H9 (cell line): Measurements from ENCODE around the gene COPB1. TPM values are rescaled to one million over a fixed set of nuclear protein-coding genes. Genes with fewer than 3 reads are reported as not detected.

Experiments used
- DNase-seq: peaks from one replicate; pipeline ENCODE4 v3.0.0-alpha.2; 2017
- H2AFZ ChIP-seq: one replicate; pipeline ENCODE4 v1.6.1; 2013; ENCODE audit warnings: mild to moderate bottlenecking, low read length, control low read depth, moderate library complexity
- H2AK5ac ChIP-seq: 2 replicates; pipeline ENCODE4 v1.6.1; 2013; ENCODE audit warnings: low read length, control low read depth, mixed read lengths; ENCODE audit not compliant: insufficient read length
- H2BK120ac ChIP-seq: one replicate; pipeline ENCODE4 v1.6.1; 2013; ENCODE audit warnings: low read depth, mild to moderate bottlenecking, low read length, control low read depth, inconsistent platforms; ENCODE audit not compliant: poor library complexity, severe bottlenecking
- H2BK12ac ChIP-seq: 2 replicates; pipeline ENCODE4 v1.6.1; 2013; ENCODE audit warnings: low read length, control low read depth, mixed read lengths, low read depth; ENCODE audit not compliant: insufficient read length
- H2BK15ac ChIP-seq: 2 replicates; pipeline ENCODE4 v1.6.1; 2013; ENCODE audit warnings: low read depth, low read length, control low read depth
- H2BK20ac ChIP-seq: one replicate; pipeline ENCODE4 v1.6.1; 2013; ENCODE audit warnings: low read depth, mild to moderate bottlenecking, low read length, control low read depth, inconsistent platforms; ENCODE audit not compliant: poor library complexity, severe bottlenecking
- H2BK5ac ChIP-seq: 2 replicates; pipeline ENCODE4 v1.6.1; 2013; ENCODE audit warnings: low read length, control low read depth, mixed read lengths; ENCODE audit not compliant: insufficient read length
- H3K14ac ChIP-seq: 2 replicates; pipeline ENCODE4 v1.6.1; 2013; ENCODE audit warnings: low read length, control low read depth; ENCODE audit not compliant: insufficient read depth
- H3K18ac ChIP-seq: 2 replicates; pipeline ENCODE4 v1.6.1; 2013; ENCODE audit warnings: low read depth, mild to moderate bottlenecking, mixed read lengths, low read length, control low read depth; ENCODE audit not compliant: insufficient read length
- H3K23ac ChIP-seq: 2 replicates; pipeline ENCODE4 v1.6.1; 2013; ENCODE audit warnings: low read length, control low read depth, mixed read lengths, low read depth; ENCODE audit not compliant: insufficient read length
- H3K23me2 ChIP-seq: 2 replicates; pipeline ENCODE4 v1.6.1; 2013; ENCODE audit warnings: low read depth, mild to moderate bottlenecking, mixed read lengths, low read length, control low read depth; ENCODE audit not compliant: insufficient read length, poor library complexity, severe bottlenecking
- H3K27ac ChIP-seq: 2 replicates; pipeline ENCODE4 v1.5.1; 2013; ENCODE audit warnings: low read length, control low read depth, mixed read lengths, low read depth; ENCODE audit not compliant: insufficient read length
- H3K27me3 ChIP-seq: 2 replicates; pipeline ENCODE4 v1.6.1; 2013; ENCODE audit warnings: low read length, control low read depth, inconsistent platforms; ENCODE audit not compliant: insufficient read depth
- H3K4ac ChIP-seq: 2 replicates; pipeline ENCODE4 v1.6.1; 2013; ENCODE audit warnings: low read depth, mild to moderate bottlenecking, control low read depth, inconsistent platforms, low read length, moderate library complexity
- H3K4me1 ChIP-seq: 2 replicates; pipeline ENCODE4 v1.6.1; 2013; ENCODE audit warnings: low read length, control low read depth, inconsistent platforms; ENCODE audit not compliant: insufficient read depth
- H3K4me2 ChIP-seq: 2 replicates; pipeline ENCODE4 v1.6.1; 2013; ENCODE audit warnings: low read length, control low read depth, mixed read lengths; ENCODE audit not compliant: insufficient read length, insufficient read depth
- H3K56ac ChIP-seq: 2 replicates; pipeline ENCODE4 v1.6.1; 2013; ENCODE audit warnings: low read depth, mild to moderate bottlenecking, mixed read lengths, low read length, control low read depth; ENCODE audit not compliant: insufficient read length
- H3K79me1 ChIP-seq: 2 replicates; pipeline ENCODE4 v1.6.1; 2013; ENCODE audit warnings: low read depth, mild to moderate bottlenecking, moderate library complexity, low read length, control low read depth, inconsistent platforms; ENCODE audit not compliant: insufficient read depth, poor library complexity, severe bottlenecking
- H3K79me2 ChIP-seq: 2 replicates; pipeline ENCODE4 v1.6.1; 2013; ENCODE audit warnings: low read length, control low read depth, inconsistent platforms; ENCODE audit not compliant: insufficient read depth
- H3K9ac ChIP-seq: 2 replicates; pipeline ENCODE4 v1.6.1; 2013; ENCODE audit warnings: low read length, control low read depth, mixed read lengths; ENCODE audit not compliant: insufficient read length; ENCODE audit errors: extremely low read depth
- H3K9me3 ChIP-seq: one replicate; pipeline ENCODE4 v1.6.1; 2013; ENCODE audit warnings: low read depth, low read length, inconsistent platforms; ENCODE audit not compliant: control insufficient read depth
- H3T11ph ChIP-seq: one replicate; pipeline ENCODE4 v1.6.1; 2013; ENCODE audit warnings: mild to moderate bottlenecking, low read length, control low read depth, inconsistent platforms
- H4K20me1 ChIP-seq: one replicate; pipeline ENCODE4 v1.6.1; 2013; ENCODE audit not compliant: control insufficient read depth, insufficient read length, insufficient read depth
- H4K5ac ChIP-seq: 2 replicates; pipeline ENCODE4 v1.6.1; 2013; ENCODE audit warnings: low read depth, mild to moderate bottlenecking, mixed read lengths, low read length, control low read depth; ENCODE audit not compliant: insufficient read length
- H4K8ac ChIP-seq: replicated peaks from 2 replicates; pipeline ENCODE4 v1.6.1; 2013; ENCODE audit warnings: low read length, control low read depth, mixed read lengths, low read depth; ENCODE audit not compliant: insufficient read length
- H4K91ac ChIP-seq: 2 replicates; pipeline ENCODE4 v1.6.1; 2013; ENCODE audit warnings: low read depth, mild to moderate bottlenecking, moderate library complexity, mixed read lengths, low read length, control low read depth; ENCODE audit not compliant: insufficient read length
- H3K27ac Mint-ChIP-seq, 3 experiments: 2 replicates in 2 of 3; 3 replicates in 1 of 3; pipeline ENCODE4 v1.8.0; 2020 to 2021; ENCODE audit warnings: mixed read lengths in 3 of 3, mild to moderate bottlenecking in 1 of 3, moderate library complexity in 1 of 3
- H3K27me3 Mint-ChIP-seq: 2 replicates; pipeline ENCODE4 v1.8.0; 2021; ENCODE audit warnings: low read depth, mild to moderate bottlenecking, moderate library complexity, mixed read lengths
- H3K36me3 Mint-ChIP-seq, 3 experiments: 2 replicates in 2 of 3; 3 replicates in 1 of 3; pipeline ENCODE4 v1.8.0; 2020 to 2021; ENCODE audit warnings: low read depth in 3 of 3, mixed read lengths in 3 of 3; ENCODE audit not compliant: insufficient read depth in 1 of 3
- H3K4me1 Mint-ChIP-seq, 2 experiments: 2 replicates each; pipeline ENCODE4 v1.8.0; 2020; ENCODE audit warnings: mixed read lengths in 2 of 2
- H3K4me3 Mint-ChIP-seq, 2 experiments: 2 replicates in 1 of 2; 3 replicates in 1 of 2; pipeline ENCODE4 v1.8.0; 2020 to 2021; ENCODE audit warnings: mild to moderate bottlenecking in 2 of 2, mixed read lengths in 2 of 2, moderate library complexity in 1 of 2
- H3K9me3 Mint-ChIP-seq, 2 experiments: 2 replicates in 1 of 2; 3 replicates in 1 of 2; pipeline ENCODE4 v1.8.0; 2020; ENCODE audit warnings: mild to moderate bottlenecking in 2 of 2, mixed read lengths in 2 of 2, moderate library complexity in 1 of 2
- CTCF ChIP-seq: fragments of 200-600 bp; sonication (generic); conservative IDR thresholded peaks from 3 replicates; pipeline ENCODE4 v1.8.0; 2021; ENCODE audit warnings: antibody characterized with exemption, mild to moderate bottlenecking
- total RNA-seq: library from RNA; stranded (reverse); gene quantifications from 2 replicates; pipeline ENCODE4 v1.2.1, GENCODE V29; 2021

COPB1 gene
- total RNA-seq, 1 experiment from 2014 or later: 71.6 TPM

DNA sequence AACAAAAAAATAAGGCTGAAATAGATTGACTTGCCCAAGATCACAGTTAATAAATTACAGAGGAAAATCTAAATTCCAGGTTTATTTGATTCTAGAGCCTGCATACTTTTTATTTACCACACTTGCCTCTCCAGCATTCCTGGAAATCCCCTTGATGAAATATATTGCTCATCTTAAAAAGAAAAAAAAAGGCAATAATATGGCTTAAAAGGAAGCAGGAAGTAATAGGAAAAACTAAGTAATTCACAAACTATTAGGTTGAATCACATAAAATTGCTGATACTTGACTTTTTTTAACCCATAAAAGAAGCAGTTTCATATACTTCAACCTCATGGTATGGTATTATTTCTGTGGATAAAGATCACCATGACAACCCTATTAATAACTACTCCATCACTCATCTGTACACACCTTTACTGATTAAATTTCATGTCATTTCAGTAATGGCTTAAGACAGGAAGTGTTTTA, 52.9 kb downstream of the COPB1 start:
- Histone ChIP-seq H3K4ac (no peak overlapping the region), H4K5ac (no peak overlapping the region), H2BK120ac (no peak overlapping the region), H3K14ac (no peak overlapping the region), H3K79me2 (no peaks in the 10 kb centered on the region), H2BK12ac (no peak overlapping the region), H3K79me1 (no peaks in the 10 kb centered on the region), H3K23me2 (no peaks in the 10 kb centered on the region), H2AFZ (no peak overlapping the region), H3K9ac (no peak overlapping the region), H3K18ac (no peak overlapping the region), H4K8ac (no peak overlapping the region), H3K23ac (no peak overlapping the region), H2AK5ac (no peak overlapping the region), H2BK15ac (no peak overlapping the region), H3T11ph (no peak overlapping the region), H3K4me1 (no peaks in the 10 kb centered on the region), H4K91ac (no peak overlapping the region), H3K56ac (no peak overlapping the region), H3K27ac (no peak overlapping the region), H2BK20ac (no peak overlapping the region), H2BK5ac (no peak overlapping the region), H4K20me1 (no peaks in the 10 kb centered on the region), H3K9me3 (no peaks in the 10 kb centered on the region), H3K27me3 (no peaks in the 10 kb centered on the region), H3K4me2 (no peak overlapping the region)
- peaks cover 0 to 5% of the 10 kb centered on the region in 2 experiments; a peak in 1 of 4 replicates for H3K4me1 Mint-ChIP-seq
- no peak for TF ChIP-seq CTCF
- no peak overlapping the region for H3K4me3 Mint-ChIP-seq
- H3K27ac Mint-ChIP-seq: no peak overlapping the region
- H3K36me3 Mint-ChIP-seq: no peaks in the 10 kb centered on the region
- no peaks in the 10 kb centered on the region for H3K27me3 Mint-ChIP-seq
- H3K9me3 Mint-ChIP-seq: no peaks in the 10 kb centered on the region
- DNase-seq: no peak
